GM12874 (cell line): ENCODE measurements around the gene AFAP1.

Experiments used
- CTCF ChIP-seq: IDR thresholded peaks from 2 replicates; pipeline ENCODE4 v1.5.1; 2011; ENCODE audit warnings: low read depth, mild to moderate bottlenecking, control low read depth, low read length, moderate library complexity; ENCODE audit not compliant: insufficient read depth

The AFAP1 gene

DNA sequence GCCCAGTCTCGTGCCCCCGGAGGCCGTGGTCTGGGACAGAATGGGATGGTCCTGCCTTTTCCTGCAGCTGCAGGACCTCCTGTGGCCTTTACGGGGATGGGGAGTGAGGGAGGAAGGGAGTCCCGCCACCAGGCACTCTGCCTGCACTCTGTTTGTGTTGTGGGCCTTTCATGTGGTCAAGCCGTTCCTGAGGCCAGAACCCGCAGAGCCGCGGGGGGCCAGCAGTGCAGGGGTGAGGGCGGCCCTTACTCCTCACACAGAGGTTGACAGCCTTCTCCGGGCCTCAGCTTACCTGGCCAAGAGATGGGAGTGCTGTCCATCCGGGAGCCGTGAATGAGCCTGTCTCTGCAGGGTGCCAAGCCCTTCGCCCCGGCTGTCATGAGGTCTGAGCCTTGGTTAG, 230.7 kb downstream of the AFAP1 start:
- no peak for TF ChIP-seq CTCF
